ENCODE data around the gene UPF1. TPM values are rescaled to one million over a fixed set of nuclear protein-coding genes. Genes with fewer than 3 reads are reported as not detected.
A peak's percentile ranks its signal among the peaks of the same experiment; 100 is the strongest.

Gene UPF1
- total and polyA plus RNA-seq, 2 of the 13 experiments (the other 11 are each of a cell fraction or from before 2014, with no cell fraction given), result 16.9 to 41.8 TPM

DNA sequence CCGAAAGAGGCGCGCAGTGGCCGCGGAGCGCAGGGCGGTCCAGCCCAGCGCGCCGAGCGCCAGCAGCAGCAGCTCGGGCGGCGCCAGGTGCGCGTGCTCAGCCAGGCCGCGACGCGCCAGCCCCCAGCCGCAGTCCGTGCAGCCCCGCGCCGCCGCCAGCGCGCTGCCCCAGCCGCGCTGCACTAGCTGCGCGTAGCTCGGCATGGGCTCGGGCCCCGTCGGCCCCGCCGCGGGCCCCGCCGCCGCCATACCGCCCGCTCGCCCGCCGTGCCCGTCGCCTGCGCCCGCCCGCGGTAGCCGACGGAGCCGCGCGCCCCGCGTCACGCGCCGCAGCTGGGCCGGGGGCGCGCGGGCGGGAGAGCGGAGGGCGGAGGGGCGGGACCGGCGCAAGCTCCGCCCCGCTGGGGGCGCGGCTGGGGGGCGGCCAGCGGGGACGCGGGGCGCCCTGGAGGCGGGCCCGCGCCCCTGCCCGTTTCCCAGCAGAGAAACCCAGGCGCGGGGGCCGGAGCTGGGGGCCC is 64.1 kb downstream of the UPF1 start, which contains the start of gene CERS1 (continued):
- TF ChIP-seq, protein P1, sequence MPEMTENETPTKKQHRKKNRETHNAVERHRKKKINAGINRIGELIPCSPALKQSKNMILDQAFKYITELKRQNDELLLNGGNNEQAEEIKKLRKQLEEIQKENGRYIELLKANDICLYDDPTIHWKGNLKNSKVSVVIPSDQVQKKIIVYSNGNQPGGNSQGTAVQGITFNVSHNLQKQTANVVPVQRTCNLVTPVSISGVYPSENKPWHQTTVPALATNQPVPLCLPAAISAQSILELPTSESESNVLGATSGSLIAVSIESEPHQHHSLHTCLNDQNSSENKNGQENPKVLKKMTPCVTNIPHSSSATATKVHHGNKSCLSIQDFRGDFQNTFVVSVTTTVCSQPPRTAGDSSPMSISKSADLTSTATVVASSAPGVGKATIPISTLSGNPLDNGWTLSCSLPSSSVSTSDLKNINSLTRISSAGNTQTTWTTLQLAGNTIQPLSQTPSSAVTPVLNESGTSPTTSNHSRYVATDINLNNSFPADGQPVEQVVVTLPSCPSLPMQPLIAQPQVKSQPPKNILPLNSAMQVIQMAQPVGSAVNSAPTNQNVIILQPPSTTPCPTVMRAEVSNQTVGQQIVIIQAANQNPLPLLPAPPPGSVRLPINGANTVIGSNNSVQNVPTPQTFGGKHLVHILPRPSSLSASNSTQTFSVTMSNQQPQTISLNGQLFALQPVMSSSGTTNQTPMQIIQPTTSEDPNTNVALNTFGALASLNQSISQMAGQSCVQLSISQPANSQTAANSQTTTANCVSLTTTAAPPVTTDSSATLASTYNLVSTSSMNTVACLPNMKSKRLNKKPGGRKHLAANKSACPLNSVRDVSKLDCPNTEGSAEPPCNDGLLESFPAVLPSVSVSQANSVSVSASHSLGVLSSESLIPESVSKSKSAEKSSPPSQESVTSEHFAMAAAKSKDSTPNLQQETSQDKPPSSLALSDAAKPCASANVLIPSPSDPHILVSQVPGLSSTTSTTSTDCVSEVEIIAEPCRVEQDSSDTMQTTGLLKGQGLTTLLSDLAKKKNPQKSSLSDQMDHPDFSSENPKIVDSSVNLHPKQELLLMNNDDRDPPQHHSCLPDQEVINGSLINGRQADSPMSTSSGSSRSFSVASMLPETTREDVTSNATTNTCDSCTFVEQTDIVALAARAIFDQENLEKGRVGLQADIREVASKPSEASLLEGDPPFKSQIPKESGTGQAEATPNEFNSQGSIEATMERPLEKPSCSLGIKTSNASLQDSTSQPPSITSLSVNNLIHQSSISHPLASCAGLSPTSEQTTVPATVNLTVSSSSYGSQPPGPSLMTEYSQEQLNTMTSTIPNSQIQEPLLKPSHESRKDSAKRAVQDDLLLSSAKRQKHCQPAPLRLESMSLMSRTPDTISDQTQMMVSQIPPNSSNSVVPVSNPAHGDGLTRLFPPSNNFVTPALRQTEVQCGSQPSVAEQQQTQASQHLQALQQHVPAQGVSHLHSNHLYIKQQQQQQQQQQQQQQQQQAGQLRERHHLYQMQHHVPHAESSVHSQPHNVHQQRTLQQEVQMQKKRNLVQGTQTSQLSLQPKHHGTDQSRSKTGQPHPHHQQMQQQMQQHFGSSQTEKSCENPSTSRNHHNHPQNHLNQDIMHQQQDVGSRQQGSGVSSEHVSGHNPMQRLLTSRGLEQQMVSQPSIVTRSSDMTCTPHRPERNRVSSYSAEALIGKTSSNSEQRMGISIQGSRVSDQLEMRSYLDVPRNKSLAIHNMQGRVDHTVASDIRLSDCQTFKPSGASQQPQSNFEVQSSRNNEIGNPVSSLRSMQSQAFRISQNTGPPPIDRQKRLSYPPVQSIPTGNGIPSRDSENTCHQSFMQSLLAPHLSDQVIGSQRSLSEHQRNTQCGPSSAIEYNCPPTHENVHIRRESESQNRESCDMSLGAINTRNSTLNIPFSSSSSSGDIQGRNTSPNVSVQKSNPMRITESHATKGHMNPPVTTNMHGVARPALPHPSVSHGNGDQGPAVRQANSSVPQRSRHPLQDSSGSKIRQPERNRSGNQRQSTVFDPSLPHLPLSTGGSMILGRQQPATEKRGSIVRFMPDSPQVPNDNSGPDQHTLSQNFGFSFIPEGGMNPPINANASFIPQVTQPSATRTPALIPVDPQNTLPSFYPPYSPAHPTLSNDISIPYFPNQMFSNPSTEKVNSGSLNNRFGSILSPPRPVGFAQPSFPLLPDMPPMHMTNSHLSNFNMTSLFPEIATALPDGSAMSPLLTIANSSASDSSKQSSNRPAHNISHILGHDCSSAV (CRISPR knock-in tag; IDR thresholded peaks at IDR 0.05; ENCODE audit: borderline replicate concordance), result no peak
- TF ChIP-seq TMF1 (CRISPR knock-in tag; IDR thresholded peaks at IDR 0.05; ENCODE audit: low read depth) (no peak), JUND (CRISPR knock-in tag; IDR thresholded peaks at IDR 0.05) (no peak), SAFB2 (CRISPR knock-in tag; IDR thresholded peaks at IDR 0.05; ENCODE audit: borderline replicate concordance, low read depth) (0 out of 2 replicates have a peak, but pooled peaks have one; percentile 5), ELF3 (CRISPR knock-in tag; IDR thresholded peaks at IDR 0.05) (no peak), ZFP62 (CRISPR knock-in tag; IDR thresholded peaks at IDR 0.05) (no peak)
- TF ChIP-seq, protein P2, sequence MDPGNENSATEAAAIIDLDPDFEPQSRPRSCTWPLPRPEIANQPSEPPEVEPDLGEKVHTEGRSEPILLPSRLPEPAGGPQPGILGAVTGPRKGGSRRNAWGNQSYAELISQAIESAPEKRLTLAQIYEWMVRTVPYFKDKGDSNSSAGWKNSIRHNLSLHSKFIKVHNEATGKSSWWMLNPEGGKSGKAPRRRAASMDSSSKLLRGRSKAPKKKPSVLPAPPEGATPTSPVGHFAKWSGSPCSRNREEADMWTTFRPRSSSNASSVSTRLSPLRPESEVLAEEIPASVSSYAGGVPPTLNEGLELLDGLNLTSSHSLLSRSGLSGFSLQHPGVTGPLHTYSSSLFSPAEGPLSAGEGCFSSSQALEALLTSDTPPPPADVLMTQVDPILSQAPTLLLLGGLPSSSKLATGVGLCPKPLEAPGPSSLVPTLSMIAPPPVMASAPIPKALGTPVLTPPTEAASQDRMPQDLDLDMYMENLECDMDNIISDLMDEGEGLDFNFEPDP (CRISPR knock-in tag; conservative IDR thresholded peaks at IDR 0.05), result no peak
- TF ChIP-seq, protein P3, sequence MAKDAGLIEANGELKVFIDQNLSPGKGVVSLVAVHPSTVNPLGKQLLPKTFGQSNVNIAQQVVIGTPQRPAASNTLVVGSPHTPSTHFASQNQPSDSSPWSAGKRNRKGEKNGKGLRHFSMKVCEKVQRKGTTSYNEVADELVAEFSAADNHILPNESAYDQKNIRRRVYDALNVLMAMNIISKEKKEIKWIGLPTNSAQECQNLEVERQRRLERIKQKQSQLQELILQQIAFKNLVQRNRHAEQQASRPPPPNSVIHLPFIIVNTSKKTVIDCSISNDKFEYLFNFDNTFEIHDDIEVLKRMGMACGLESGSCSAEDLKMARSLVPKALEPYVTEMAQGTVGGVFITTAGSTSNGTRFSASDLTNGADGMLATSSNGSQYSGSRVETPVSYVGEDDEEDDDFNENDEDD (CRISPR knock-in tag; IDR thresholded peaks at IDR 0.05; ENCODE audit: borderline replicate concordance), result peak; percentile 61; the same call in 1 of the 2 replicates
- TF ChIP-seq, protein P4, sequence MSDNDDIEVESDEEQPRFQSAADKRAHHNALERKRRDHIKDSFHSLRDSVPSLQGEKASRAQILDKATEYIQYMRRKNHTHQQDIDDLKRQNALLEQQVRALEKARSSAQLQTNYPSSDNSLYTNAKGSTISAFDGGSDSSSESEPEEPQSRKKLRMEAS (IDR thresholded peaks at IDR 0.05), result peak; percentile 75; the same call in 1 of the 2 replicates

Data from HepG2 (cell line).